A673 (cell line): Measurements from ENCODE around the gene SMAP2.

Experiments used
- CTCF ChIP-seq: fragments of 300-800, 200-600 bp; sonication (generic); conservative IDR thresholded peaks from 2 replicates; pipeline ENCODE4 v1.5.1; 2017; ENCODE audit warnings: low read depth, mild to moderate bottlenecking, antibody characterized with exemption, low read length, moderate library complexity, mixed read lengths
- EZH2 ChIP-seq: fragments of 200-600 bp; sonication (generic); IDR thresholded peaks from 2 replicates; pipeline ENCODE4 v1.6.1; 2017; ENCODE audit warnings: borderline replicate concordance, low read depth, mild to moderate bottlenecking, mixed read lengths, antibody characterized with exemption, low read length; ENCODE audit not compliant: poor library complexity, severe bottlenecking

GRCh38 chr1:40382108-40382460, 8.6 kb downstream of the SMAP2 start:
- TF ChIP-seq CTCF, result no peak
- TF ChIP-seq EZH2, result no peak
